MM.1S (cell line): ENCODE results near the gene RPS10.

ENCODE experiments used
- DNase-seq: peaks from one replicate; pipeline ENCODE4 v3.0.0-alpha.2; 2015
- H2AFZ ChIP-seq: fragments of 300-600 bp; sonication (generic); 2 replicates; pipeline ENCODE4 v1.6.0; 2016; ENCODE audit warnings: antibody characterized with exemption, low read length
- H3F3A ChIP-seq: fragments of 300-600 bp; sonication (generic); 2 replicates; pipeline ENCODE4 v1.6.1; 2016; ENCODE audit warnings: mild to moderate bottlenecking, antibody characterized with exemption, low read length, moderate library complexity, mixed read lengths; ENCODE audit not compliant: insufficient read depth
- H3K27ac ChIP-seq: fragments of 300-600 bp; sonication (generic); 2 replicates; pipeline ENCODE4 v1.5.1; 2016; ENCODE audit warnings: mild to moderate bottlenecking, low read length
- H3K27me3 ChIP-seq: fragments of 300-600 bp; sonication (generic); replicated peaks from 2 replicates; pipeline ENCODE4 v1.6.0; 2016; ENCODE audit warnings: low read length; ENCODE audit not compliant: insufficient read depth
- H3K36me3 ChIP-seq: fragments of 300-600 bp; sonication (generic); replicated peaks from 2 replicates; pipeline ENCODE4 v1.6.1; 2016; ENCODE audit warnings: mild to moderate bottlenecking, low read length, mixed read lengths; ENCODE audit not compliant: insufficient read depth
- H3K4me1 ChIP-seq: fragments of 300-600 bp; sonication (generic); 2 replicates; pipeline ENCODE4 v1.6.1; 2016; ENCODE audit warnings: low read length, mixed read lengths
- H3K4me2 ChIP-seq: fragments of 300-600 bp; sonication (generic); 2 replicates; pipeline ENCODE4 v1.6.0; 2016; ENCODE audit warnings: low read depth, low read length
- H3K4me3 ChIP-seq: fragments of 300-600 bp; sonication (generic); 2 replicates; pipeline ENCODE4 v1.5.1; 2016; ENCODE audit warnings: low read length, mixed read lengths
- H3K79me2 ChIP-seq: fragments of 300-600 bp; sonication (generic); 2 replicates; pipeline ENCODE4 v1.6.1; 2016; ENCODE audit warnings: mixed run types, low read length, mixed read lengths
- H3K9ac ChIP-seq: fragments of 300-600 bp; sonication (generic); 2 replicates; pipeline ENCODE4 v1.6.1; 2016; ENCODE audit warnings: low read length, mixed read lengths
- H3K9me2 ChIP-seq: fragments of 300-600 bp; sonication (generic); replicated peaks from 2 replicates; pipeline ENCODE4 v1.6.1; 2016; ENCODE audit warnings: mild to moderate bottlenecking, low read length, mixed read lengths; ENCODE audit not compliant: insufficient read depth
- H3K9me3 ChIP-seq: fragments of 300-600 bp; sonication (generic); replicated peaks from 2 replicates; pipeline ENCODE4 v1.6.1; 2016; ENCODE audit warnings: mild to moderate bottlenecking, low read length, mixed read lengths; ENCODE audit not compliant: insufficient read depth
- H4K20me1 ChIP-seq: fragments of 300-600 bp; sonication (generic); 2 replicates; pipeline ENCODE4 v1.6.1; 2016; ENCODE audit warnings: mild to moderate bottlenecking, low read length, moderate library complexity, mixed read lengths; ENCODE audit not compliant: insufficient read depth
- CTCF ChIP-seq: fragments of 300-600 bp; sonication (generic); IDR thresholded peaks from 2 replicates; pipeline ENCODE4 v1.5.1; 2016; ENCODE audit warnings: antibody characterized with exemption, low read length, mixed read lengths
- EZH2 ChIP-seq: fragments of 300-600 bp; sonication (generic); optimal IDR thresholded peaks from 2 replicates; pipeline ENCODE3; 2017; ENCODE audit warnings: low read depth, mild to moderate bottlenecking, antibody characterized with exemption, low read length, mixed read lengths
- EZH2phosphoT487 ChIP-seq: fragments of 300-600 bp; sonication (generic); IDR thresholded peaks from 2 replicates; pipeline ENCODE4 v1.6.1; 2018; ENCODE audit warnings: antibody characterized with exemption, low read length

Gene RPS10

GRCh38 chr6:34460796-34461507, 35.1 kb upstream of the RPS10 start:
- Histone ChIP-seq H3K27me3 (no peaks in the 10 kb centered on the region), H3K9me2 (no peaks in the 10 kb centered on the region), H3K9ac (no peak overlapping the region), H3K4me2 (no peak overlapping the region), H3K36me3 (no peaks in the 10 kb centered on the region), H2AFZ (no peak overlapping the region), H4K20me1 (no peaks in the 10 kb centered on the region), H3K27ac (no peak overlapping the region), H3K4me3 (no peak overlapping the region), H3K9me3 (no peaks in the 10 kb centered on the region), H3K4me1 (0 out of 2 replicates have a peak, but pooled peaks cover 4% of the 10 kb centered on the region), H3F3A (no peaks in the 10 kb centered on the region), H3K79me2 (no peaks in the 10 kb centered on the region)
- no peak for DNase-seq
- no peak for TF ChIP-seq CTCF
- no peak for TF ChIP-seq EZH2
- TF ChIP-seq EZH2phosphoT487 = no peak

GRCh38 chr6:34459899-34460593, 34.2 kb upstream of the RPS10 start:
- TF ChIP-seq EZH2phosphoT487 = no peak
- peak; percentile 79 for TF ChIP-seq CTCF
- TF ChIP-seq EZH2 = no peak
- H3K27ac ChIP-seq = no peak overlapping the region
- no peak overlapping the region for H3K4me2 ChIP-seq
- H2AFZ ChIP-seq = no peak overlapping the region
- H3K4me3 ChIP-seq = no peak overlapping the region
- no peaks in the 10 kb centered on the region for H3K27me3 ChIP-seq
- no peaks in the 10 kb centered on the region for H3K36me3 ChIP-seq
- no peaks in the 10 kb centered on the region for H3K4me1 ChIP-seq
- H3K9ac ChIP-seq = no peak overlapping the region
- H4K20me1 ChIP-seq = no peaks in the 10 kb centered on the region
- no peaks in the 10 kb centered on the region for H3K79me2 ChIP-seq
- no peaks in the 10 kb centered on the region for H3F3A ChIP-seq
- no peaks in the 10 kb centered on the region for H3K9me2 ChIP-seq
- no peaks in the 10 kb centered on the region for H3K9me3 ChIP-seq
- peak; percentile 61 for DNase-seq

- Histone ChIP-seq H3K27me3 (no peaks in the 10 kb centered on the region), H3K27ac (no peak overlapping the region), H4K20me1 (no peaks in the 10 kb centered on the region), H2AFZ (no peak overlapping the region), H3K79me2 (no peaks in the 10 kb centered on the region), H3K9ac (no peak overlapping the region), H3K4me3 (no peak overlapping the region), H3K4me1 (no peaks in the 10 kb centered on the region), H3K9me2 (no peaks in the 10 kb centered on the region), H3F3A (no peaks in the 10 kb centered on the region), H3K36me3 (no peaks in the 10 kb centered on the region), H3K4me2 (no peak overlapping the region), H3K9me3 (no peaks in the 10 kb centered on the region)
- no peak for DNase-seq
- TF ChIP-seq EZH2phosphoT487 (no peak), EZH2 (no peak), CTCF (no peak)
These were observed 32.2 kb upstream of the RPS10 start for GRCh38 chr6:34457742-34458735.
